Spinal cord (tissue), 10 donors: ENCODE measurements around the gene PROZ. TPM values are rescaled to one million over a fixed set of nuclear protein-coding genes. Genes with fewer than 3 reads are reported as not detected.

Experiments used
- DNase-seq, 6 donors: peaks; one replicate each; pipeline versions ENCODE4 v3.0.0 to v3.0.0-alpha.2; 2013 to 2015; ENCODE audit warnings: low spot score in 6 of 6, low read depth in 4 of 6
- H3K27ac ChIP-seq: one replicate; pipeline ENCODE4 v1.5.1; 2013; ENCODE audit warnings: low read depth, low read length, control low read depth
- H3K27me3 ChIP-seq: one replicate; pipeline ENCODE4 v1.6.1; 2013; ENCODE audit warnings: low read length; ENCODE audit not compliant: control insufficient read depth, insufficient read depth
- H3K36me3 ChIP-seq: one replicate; pipeline ENCODE4 v1.6.1; 2013; ENCODE audit warnings: low read length; ENCODE audit not compliant: control insufficient read depth, insufficient read depth
- H3K4me1 ChIP-seq: one replicate; pipeline ENCODE4 v1.6.1; 2013; ENCODE audit warnings: low read length; ENCODE audit not compliant: control insufficient read depth, insufficient read depth
- H3K4me3 ChIP-seq: one replicate; pipeline ENCODE4 v1.5.1; 2013; ENCODE audit warnings: low read depth, low read length, control low read depth
- H3K9me3 ChIP-seq: one replicate; pipeline ENCODE4 v1.6.1; 2013; ENCODE audit warnings: low read length; ENCODE audit not compliant: control insufficient read depth, insufficient read depth
- WGBS: methylation state at CpG from one replicate; pipeline ENCODE4 v1.1.5; 2013; ENCODE audit warnings: missing lambda C conversion rate; ENCODE audit not compliant: insufficient coverage; 5-methylcytosine and 5-hydroxymethylcytosine counted together
- polyA plus RNA-seq, 2 donors: library from polyadenylated mRNA; unstranded; fragments of 120-200 nt; gene quantifications; one replicate each; pipeline ENCODE4 v1.2.1, GENCODE V29; 2013; ENCODE audit not compliant: insufficient read length in 2 of 2
- total RNA-seq, 2 donors: library from RNA; depleted of rRNA in 1 of 2; stranded (reverse); fragments of 120-200 nt in 1 of 2; fragments of >200 nt in 1 of 2; gene quantifications; one replicate each; pipeline versions ENCODE4 v1.2.3 to v1.2.4, GENCODE V29; 2013 to 2014
- donor health status: healthy.

Gene PROZ
- total and polyA plus RNA-seq, 4 donors = 0.17 to 0.39 TPM; not detected in 2

- WGBS = 66% methylated on average over 6 of the region's 7 CpGs
Measured at GRCh38 chr13:113119822-113120189, 38.6 kb upstream of the PROZ start.

GRCh38 chr13:113120300-113121182 lies 37.9 kb upstream of the PROZ start:
- WGBS = 93% methylated on average over 18 of the region's 19 CpGs
- Histone ChIP-seq H3K27me3 (no peaks in the 10 kb centered on the region), H3K4me1 (peaks cover 11% of the 10 kb centered on the region), H3K27ac (no peak overlapping the region), H3K36me3 (peaks cover 2% of the 10 kb centered on the region), H3K4me3 (no peak overlapping the region), H3K9me3 (no peaks in the 10 kb centered on the region)
- no peak for DNase-seq

More at GRCh38 chr13:113119822-113120189, 38.6 kb upstream of the PROZ start:
- Histone ChIP-seq H3K4me1 (peaks cover 11% of the 10 kb centered on the region), H3K27me3 (no peaks in the 10 kb centered on the region), H3K9me3 (no peaks in the 10 kb centered on the region), H3K4me3 (no peak overlapping the region), H3K27ac (no peak overlapping the region), H3K36me3 (peaks cover 2% of the 10 kb centered on the region)
- DNase-seq = no peak

GRCh38 chr13:113121183-113121927 lies 37.1 kb upstream of the PROZ start:
- H3K36me3 ChIP-seq = peaks cover 2% of the 10 kb centered on the region
- DNase-seq = no peak
- WGBS = 96% methylated on average over 24 of the region's 24 CpGs
- H3K9me3 ChIP-seq = no peaks in the 10 kb centered on the region
- H3K27me3 ChIP-seq = no peaks in the 10 kb centered on the region
- H3K4me1 ChIP-seq = peaks cover 11% of the 10 kb centered on the region
- no peak overlapping the region for H3K27ac ChIP-seq
- no peak overlapping the region for H3K4me3 ChIP-seq

- DNase-seq = no peak
- Histone ChIP-seq H3K27ac (no peak overlapping the region), H3K4me1 (peaks cover 11% of the 10 kb centered on the region), H3K27me3 (no peaks in the 10 kb centered on the region), H3K36me3 (peaks cover 2% of the 10 kb centered on the region), H3K4me3 (no peak overlapping the region), H3K9me3 (no peaks in the 10 kb centered on the region)
- WGBS = 90% methylated on average over 8 of the region's 16 CpGs
Measured at GRCh38 chr13:113121928-113122471, 36.4 kb upstream of the PROZ start.

- H3K4me3 ChIP-seq = no peak within 1 kb of the TSS
- H3K9me3 ChIP-seq = no peaks in the 10 kb centered on the region
- H3K36me3 ChIP-seq = peaks cover 2% of the 10 kb centered on the region
- H3K27ac ChIP-seq = peak within 1 kb of the TSS; percentile 27
- 30% methylated on average over 22 of the region's 23 CpGs for WGBS
- H3K4me1 ChIP-seq = peaks cover 11% of the 10 kb centered on the region
- H3K27me3 ChIP-seq = no peaks in the 10 kb centered on the region
- peak in 1 of 6 donors; percentile 40 for DNase-seq
Measured at GRCh38 chr13:113122550-113123225, 35.8 kb upstream of the PROZ start, which contains the start of gene F10. F10 (plus strand) TSS chr13:113122799; CDS start chr13:113122856, 57 bp downstream.

- DNase-seq = no peak
- Histone ChIP-seq H3K9me3 (no peaks in the 10 kb centered on the region), H3K4me3 (no peak overlapping the region), H3K27me3 (no peaks in the 10 kb centered on the region), H3K36me3 (no peaks in the 10 kb centered on the region), H3K27ac (no peak overlapping the region), H3K4me1 (peaks cover 11% of the 10 kb centered on the region)
- 78% methylated on average over 21 of the region's 29 CpGs for WGBS
Measured at GRCh38 chr13:113123226-113124201, 34.9 kb upstream of the PROZ start.

- Histone ChIP-seq H3K9me3 (no peaks in the 10 kb centered on the region), H3K36me3 (no peaks in the 10 kb centered on the region), H3K27me3 (peaks cover 2% of the 10 kb centered on the region), H3K27ac (no peak overlapping the region), H3K4me1 (peaks cover 12% of the 10 kb centered on the region), H3K4me3 (no peak overlapping the region)
- WGBS = 94% methylated on average over 18 of the region's 19 CpGs
- no peak for DNase-seq
Measured at GRCh38 chr13:113124211-113124970, 34.1 kb upstream of the PROZ start.

GRCh38 chr13:113125506-113126264 lies 32.8 kb upstream of the PROZ start:
- peaks cover 22% of the 10 kb centered on the region for H3K4me1 ChIP-seq
- DNase-seq = no peak
- no peak overlapping the region for H3K27ac ChIP-seq
- WGBS = 88% methylated on average over 18 of the region's 19 CpGs
- H3K27me3 ChIP-seq = peaks cover 6% of the 10 kb centered on the region
- H3K9me3 ChIP-seq = no peaks in the 10 kb centered on the region
- H3K36me3 ChIP-seq = no peaks in the 10 kb centered on the region
- H3K4me3 ChIP-seq = no peak overlapping the region
